ENCODE results near the gene CARD16.
"Not testable (repeated sequence)": the region's sequence is repeated elsewhere in the genome, so short reads cannot be mapped to it uniquely, and the experiment has no call there.

Gene CARD16

GRCh38 chr11:105044557-105045524 lies at the start of gene CARD16:
Gene CARD16 (minus strand): TSS chr11:105045335. CDS start chr11:105045297, 38 bp downstream.
- not testable (repeated sequence) for DNase-seq (ENCODE audit: low read depth in 2 of 3, low spot score in 2 of 3)

GRCh38 chr11:105092256-105093239 lies 47.4 kb upstream of the CARD16 start:
- no peak for DNase-seq (ENCODE audit: low read depth in 2 of 3, low spot score in 2 of 3)

GRCh38 chr11:105081412-105082150 lies 36.4 kb upstream of the CARD16 start:
- no peak for DNase-seq (ENCODE audit: low read depth in 2 of 3, low spot score in 2 of 3)

GRCh38 chr11:105080171-105080906 lies 35.2 kb upstream of the CARD16 start:
- not testable (repeated sequence) for DNase-seq (ENCODE audit: low read depth in 2 of 3, low spot score in 2 of 3)

- DNase-seq (ENCODE audit: low read depth in 2 of 3, low spot score in 2 of 3): no peak
Measured at GRCh38 chr11:105078283-105078682, 33.1 kb upstream of the CARD16 start.

- DNase-seq (ENCODE audit: low read depth in 2 of 3, low spot score in 2 of 3): not testable (repeated sequence)
Measured at GRCh38 chr11:105077141-105077790, 32.1 kb upstream of the CARD16 start.

- no peak for DNase-seq (ENCODE audit: low read depth in 2 of 3, low spot score in 2 of 3)
Measured at GRCh38 chr11:105074166-105074530, 29.0 kb upstream of the CARD16 start.

- no peak for DNase-seq (ENCODE audit: low read depth in 2 of 3, low spot score in 2 of 3)
Measured at GRCh38 chr11:105073456-105074165, 28.5 kb upstream of the CARD16 start.

GRCh38 chr11:105072080-105072479 lies 26.9 kb upstream of the CARD16 start:
- DNase-seq (ENCODE audit: low read depth in 2 of 3, low spot score in 2 of 3): not testable (repeated sequence)

- no peak for DNase-seq (ENCODE audit: low read depth in 2 of 3, low spot score in 2 of 3)
Measured at GRCh38 chr11:105071089-105071732, 26.1 kb upstream of the CARD16 start.

GRCh38 chr11:105070306-105070705 lies 25.2 kb upstream of the CARD16 start:
- DNase-seq (ENCODE audit: low read depth in 2 of 3, low spot score in 2 of 3): no peak

GRCh38 chr11:105069749-105070148 lies 24.6 kb upstream of the CARD16 start:
- DNase-seq (ENCODE audit: low read depth in 2 of 3, low spot score in 2 of 3): not testable (repeated sequence)

- DNase-seq (ENCODE audit: low read depth in 2 of 3, low spot score in 2 of 3): not testable (repeated sequence)
Measured at GRCh38 chr11:105063245-105063941, 18.3 kb upstream of the CARD16 start.

GRCh38 chr11:105057432-105057831 lies 12.3 kb upstream of the CARD16 start:
- no peak for DNase-seq (ENCODE audit: low read depth in 2 of 3, low spot score in 2 of 3)

- DNase-seq (ENCODE audit: low read depth in 2 of 3, low spot score in 2 of 3): no peak
Measured at GRCh38 chr11:105056446-105056845, 11.3 kb upstream of the CARD16 start.

GRCh38 chr11:105054723-105055493 lies 9.8 kb upstream of the CARD16 start:
- no peak for DNase-seq (ENCODE audit: low read depth in 2 of 3, low spot score in 2 of 3)

GRCh38 chr11:105052487-105052886 lies 7.4 kb upstream of the CARD16 start:
- no peak for DNase-seq (ENCODE audit: low read depth in 2 of 3, low spot score in 2 of 3)
